ENCODE results near the gene NDUFS2. TPM values are rescaled to one million over a fixed set of nuclear protein-coding genes. Genes with fewer than 3 reads are reported as not detected.

Gene NDUFS2
- total RNA-seq, 1 experiment from 2014 or later, result 94.9 TPM

DNA sequence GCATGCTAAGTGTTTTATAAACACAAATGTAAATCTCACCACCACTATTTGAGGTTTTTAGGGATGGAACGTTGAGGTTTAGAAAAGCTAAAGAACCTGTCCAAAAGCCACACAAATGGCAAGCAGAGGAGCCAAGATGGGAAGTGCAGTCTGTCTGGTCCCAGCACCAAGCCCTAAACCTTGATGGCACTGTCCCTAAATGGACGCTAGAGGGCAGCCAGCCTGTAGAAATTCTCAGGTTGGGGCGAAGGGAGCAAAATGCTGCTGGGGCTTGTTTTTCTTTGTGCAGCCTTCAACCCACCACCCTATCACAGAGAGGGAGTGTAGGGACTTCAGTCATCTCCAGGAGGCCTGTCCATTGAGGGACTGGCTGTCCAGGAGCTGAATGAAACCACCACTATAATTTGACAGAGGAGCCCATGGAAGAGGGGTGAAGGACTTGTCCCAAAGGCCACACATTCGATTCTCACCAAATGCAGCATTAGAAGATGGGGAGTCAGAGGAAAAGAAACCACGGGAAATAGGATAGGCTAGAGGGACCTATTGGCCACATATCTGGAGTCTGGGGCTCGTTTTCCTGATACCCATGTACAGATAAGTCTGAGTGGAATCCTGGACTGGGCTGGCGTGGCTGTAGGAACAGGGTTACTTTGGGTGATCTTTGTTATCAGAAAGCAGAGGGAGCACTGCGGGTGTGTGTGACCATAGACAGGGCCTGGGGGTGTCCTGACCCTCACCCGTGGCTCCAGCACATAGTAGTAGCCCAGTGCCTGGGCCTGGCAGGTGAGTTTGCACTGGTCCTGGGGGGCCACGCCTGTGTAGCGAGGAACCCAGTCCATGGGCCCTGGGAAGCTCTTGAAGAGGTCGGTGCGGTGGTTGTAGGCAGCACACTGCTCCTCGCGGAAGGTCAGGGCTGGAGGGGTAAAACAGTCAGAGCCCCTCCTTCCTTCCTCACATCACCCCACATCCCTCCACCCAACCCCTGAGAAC is 9.4 kb upstream of the NDUFS2 start:
- no TSS peak for BruUV-seq (replicated peaks)
- no peaks in the 10 kb centered on the region for H3K27me3 ChIP-seq (ENCODE audit: control insufficient read depth, insufficient read depth, low read length)

DNA sequence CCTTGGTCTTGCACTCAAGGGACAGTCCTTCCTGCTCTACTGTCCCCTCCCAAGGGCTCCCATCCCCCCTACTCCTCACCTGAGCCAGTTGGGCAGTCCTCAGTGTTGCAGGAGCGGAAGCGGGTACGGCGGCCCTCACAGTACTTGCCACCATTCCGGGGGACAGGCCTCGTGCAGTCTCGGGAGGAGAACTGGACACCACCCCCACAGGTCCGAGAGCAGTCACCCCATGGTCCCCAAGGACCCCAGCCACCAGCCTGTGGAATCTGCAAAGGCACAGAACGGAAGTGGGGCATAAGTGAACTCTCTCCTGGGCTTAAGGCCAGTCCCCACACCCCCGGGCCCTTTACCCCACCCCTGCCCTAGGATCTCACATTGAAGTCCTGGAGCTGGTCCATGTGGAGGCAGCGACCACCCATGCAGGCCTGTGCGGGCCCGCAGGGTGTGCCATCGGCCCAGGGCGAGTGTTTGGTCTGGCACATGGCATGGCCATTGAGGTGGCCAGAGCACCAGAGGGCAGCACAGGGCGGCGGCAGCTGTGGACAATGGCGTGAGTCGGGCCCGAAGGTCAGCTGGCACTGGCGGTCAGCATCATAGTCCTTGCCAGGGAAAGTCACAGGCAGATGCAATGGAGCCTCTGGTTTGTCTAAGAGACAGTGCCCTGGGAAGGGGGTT is 8.5 kb upstream of the NDUFS2 start:
- DNase-seq (ENCODE audit: low read depth, low spot score) (no peak), ATAC-seq (peak; percentile 41; the same call in 1 of the 2 replicates)
- Histone ChIP-seq H3K27me3 (ENCODE audit: control insufficient read depth, insufficient read depth, low read length) (no peaks in the 10 kb centered on the region), H3K4me3 (ENCODE audit: low read depth in 2 of 2, low read length in 2 of 2) (no peak overlapping the region), H3K4me1 (ENCODE audit: control insufficient read depth, insufficient read depth, low read length) (peaks cover 9% of the 10 kb centered on the region), H3K9me3 (ENCODE audit: control insufficient read depth, insufficient read depth, low read depth, low read length) (no peaks in the 10 kb centered on the region), H3K27ac (ENCODE audit: low read length) (no peak overlapping the region), H3K36me3 (ENCODE audit: control insufficient read depth, insufficient read depth, low read length) (no peaks in the 10 kb centered on the region)
- in situ Hi-C loops (cut with HindIII; ENCODE audit: low pct_unique_long_range_greater_than_20kb, low sequenced_read_pairs), result no loop called here
- ChIA-PET CTCF (interaction anchor here (0.7 to 1.1 kb wide), 3 partner anchors 181 to 211 kb away, joined by 3 to 8 read pairs (median 3); no protein-coding TSS in a partner anchor), POLR2A (no interaction called here)
- TF ChIP-seq POLR2AphosphoS5 (IDR thresholded peaks at IDR 0.05; ENCODE audit: low read depth, low read length) (no peak), SIN3A (IDR thresholded peaks at IDR 0.05; ENCODE audit: borderline replicate concordance, insufficient read depth, low read depth, low read length) (no peak), TCF7L2 (IDR thresholded peaks at IDR 0.05; ENCODE audit: low read depth, low read length) (no peak), CTCF (IDR thresholded peaks at IDR 0.05) (no peak; the same call in 1 of the 2 replicates), REST (IDR thresholded peaks at IDR 0.05; ENCODE audit: insufficient read depth in 1 of 2, low read depth in 2 of 2, low read length in 1 of 2) (no peak)
- BruUV-seq (replicated peaks), result no TSS peak
- intact Hi-C loops (cut with micrococcal nuclease; ENCODE audit: unreplicated experiment), result loop anchor here (5.0 kb wide), 1 partner anchor 179 kb away; no protein-coding TSS in a partner anchor

More for the DNA sequence above, 9.4 kb upstream of the NDUFS2 start:
- H3K9me3 ChIP-seq (ENCODE audit: control insufficient read depth, insufficient read depth, low read depth, low read length), result no peaks in the 10 kb centered on the region
- no peak overlapping the region for H3K27ac ChIP-seq (ENCODE audit: low read length)
- ATAC-seq, result peak; percentile 86
- intact Hi-C loops (cut with micrococcal nuclease; ENCODE audit: unreplicated experiment) (loop anchor here (5.0 kb wide), 1 partner anchor 180 kb away; no protein-coding TSS in a partner anchor), in situ Hi-C loops (cut with HindIII; ENCODE audit: low pct_unique_long_range_greater_than_20kb, low sequenced_read_pairs) (no loop called here)
- H3K4me1 ChIP-seq (ENCODE audit: control insufficient read depth, insufficient read depth, low read length), result no peaks in the 10 kb centered on the region
- TF ChIP-seq POLR2AphosphoS5 (IDR thresholded peaks at IDR 0.05; ENCODE audit: low read depth, low read length) (no peak), CTCF (IDR thresholded peaks at IDR 0.05) (peak; percentile 96)
- POLR2A ChIA-PET, result no interaction called here
- DNase-seq (ENCODE audit: low read depth, low spot score), result no peak
- CTCF ChIA-PET, result interaction anchor here (0.7 to 1.2 kb wide), 5 partner anchors 33 to 212 kb away, joined by 3 to 8 read pairs (median 3); partner anchors contain the start of gene TOMM40L
- H3K4me3 ChIP-seq (ENCODE audit: low read depth in 2 of 2, low read length in 2 of 2), result no peak overlapping the region
- no peaks in the 10 kb centered on the region for H3K36me3 ChIP-seq (ENCODE audit: control insufficient read depth, insufficient read depth, low read length)
